GM19467 (cell line): ENCODE results near the gene MRPS27.

Source experiments
- ATAC-seq: cut with Tn5 transposase; IDR thresholded peaks from one replicate; pipeline ENCODE4 v1.9.1; 2021; ENCODE audit warnings: mild to moderate bottlenecking, moderate library complexity; ENCODE audit not compliant: unreplicated experiment

MRPS27 gene

DNA sequence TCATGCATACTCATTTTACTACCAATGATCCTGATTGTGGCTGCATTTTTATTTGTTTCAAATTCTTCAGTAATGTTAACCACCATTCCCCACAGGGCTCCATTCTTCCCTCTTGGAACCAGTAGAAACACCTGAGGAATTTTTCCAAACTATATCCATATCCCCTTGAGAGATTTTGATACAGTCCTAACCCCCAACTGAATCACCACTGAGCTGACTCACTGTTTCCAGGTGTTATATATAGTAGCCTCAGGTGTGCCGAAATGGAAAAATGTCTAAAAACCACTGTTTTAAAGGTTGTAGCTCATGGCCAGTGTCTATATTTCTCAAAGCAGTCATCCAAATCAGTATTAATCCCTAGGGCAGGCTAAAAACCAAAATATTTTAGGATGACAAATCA, 85.2 kb downstream of the MRPS27 start:
- no peak for ATAC-seq

DNA sequence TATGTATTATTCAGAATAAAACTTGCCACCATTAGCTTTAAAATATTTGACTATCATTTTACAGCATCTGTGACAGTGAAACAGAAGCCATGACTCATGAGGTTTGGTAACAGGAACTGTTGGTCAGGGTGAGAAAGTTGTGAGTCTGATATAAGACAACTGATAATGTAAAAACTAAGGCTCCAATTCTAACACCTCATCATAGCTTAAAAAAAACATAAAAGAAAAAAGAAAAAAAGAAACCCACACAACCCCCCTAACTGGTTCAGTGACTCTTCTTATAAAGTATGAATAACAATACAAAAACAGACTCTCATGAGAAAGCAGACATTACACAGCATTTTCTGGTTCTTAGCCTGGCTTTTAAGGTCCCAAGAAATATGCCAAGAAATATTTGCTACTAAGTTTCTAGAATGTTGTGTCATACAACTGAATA, 85.8 kb downstream of the MRPS27 start:
- ATAC-seq, result peak; percentile 73

DNA sequence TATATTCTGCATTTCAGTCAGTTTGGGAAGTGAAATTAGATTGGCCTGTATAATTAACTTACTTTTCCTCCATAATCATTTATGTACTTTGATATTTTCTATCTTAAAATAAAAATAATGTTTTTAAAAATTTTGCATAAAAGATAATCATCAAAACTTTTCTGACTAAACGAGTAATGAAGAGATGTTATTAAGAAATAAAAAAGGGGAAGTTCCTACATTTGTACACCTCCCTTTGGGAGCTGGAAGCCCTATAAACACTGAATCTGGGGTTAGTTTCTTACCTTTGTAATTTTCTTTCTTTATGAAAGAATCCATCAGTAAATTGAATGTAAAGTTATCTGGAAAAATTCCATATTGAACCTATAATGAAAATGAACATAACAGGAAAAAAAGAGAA, 86.2 kb downstream of the MRPS27 start:
- ATAC-seq, result no peak

DNA sequence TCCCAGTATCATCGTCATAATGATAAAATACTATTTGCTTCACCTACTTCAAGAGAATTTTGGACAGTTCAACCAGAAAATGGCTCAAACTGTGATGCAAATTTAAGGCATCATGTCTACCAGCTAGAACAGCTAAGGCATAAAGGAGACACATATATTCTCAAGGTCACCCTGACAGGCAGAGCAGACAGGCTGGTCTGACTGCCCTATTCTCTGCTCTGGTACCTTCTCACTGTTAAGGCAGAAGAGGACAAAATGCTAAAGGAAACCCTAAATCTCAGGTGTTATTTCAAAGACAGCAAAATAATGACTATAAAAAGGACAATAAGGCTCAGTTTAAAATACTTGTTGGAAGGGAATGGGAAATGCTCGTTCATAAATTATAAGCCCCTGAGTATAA, 87.2 kb downstream of the MRPS27 start:
- ATAC-seq, result no peak

DNA sequence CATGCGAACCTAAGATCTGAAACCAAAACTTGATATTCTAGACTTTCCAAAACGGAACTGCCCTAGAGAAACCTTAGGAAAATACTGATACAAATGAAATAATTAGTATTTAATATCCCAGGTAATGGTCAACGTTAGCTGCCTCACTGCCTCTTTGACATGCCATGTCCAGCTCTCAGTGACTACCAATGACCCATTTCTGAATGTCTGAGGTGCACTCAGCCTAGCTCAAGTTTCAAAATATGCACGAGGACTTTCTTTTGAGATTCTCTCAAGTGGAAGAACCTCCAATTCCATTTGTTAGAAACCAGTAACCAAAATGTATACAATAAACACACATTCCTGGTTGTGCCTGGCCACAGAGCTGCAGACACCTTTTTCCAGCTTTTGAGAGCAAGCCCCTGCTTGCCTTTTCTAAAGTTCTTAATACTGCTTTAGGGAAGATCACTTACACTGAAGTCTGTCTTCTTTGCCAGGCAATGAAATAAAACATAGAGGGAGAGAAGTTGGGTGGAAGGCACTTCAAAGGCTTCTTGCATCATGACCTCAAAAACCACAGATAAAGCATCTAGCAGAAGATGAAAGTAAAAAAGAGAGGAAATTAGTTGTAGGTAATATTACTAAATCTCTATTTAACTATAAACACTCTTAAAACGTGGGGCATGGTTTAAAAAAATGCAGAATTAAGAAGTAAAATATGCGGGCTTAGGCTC, 87.9 kb downstream of the MRPS27 start:
- ATAC-seq, result no peak

DNA sequence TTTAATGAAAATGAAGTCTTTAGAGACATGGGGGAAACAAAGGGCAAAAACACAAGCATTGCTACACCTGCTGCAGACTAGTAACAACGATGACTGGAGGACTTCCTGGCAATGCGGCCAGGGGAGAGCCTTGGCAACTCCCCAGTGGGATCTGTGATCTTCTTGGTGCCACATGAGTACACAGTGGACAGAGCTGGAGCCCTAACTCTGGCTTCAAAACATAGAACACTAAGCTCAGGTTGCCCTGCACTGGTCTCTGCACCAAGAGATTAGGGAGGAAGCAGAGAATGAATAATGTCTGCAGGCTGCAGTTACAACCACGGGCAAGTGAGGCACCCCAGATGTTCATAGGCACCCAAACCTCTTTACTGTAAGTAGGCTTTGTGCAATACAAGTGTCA, 91.1 kb downstream of the MRPS27 start:
- no peak for ATAC-seq

DNA sequence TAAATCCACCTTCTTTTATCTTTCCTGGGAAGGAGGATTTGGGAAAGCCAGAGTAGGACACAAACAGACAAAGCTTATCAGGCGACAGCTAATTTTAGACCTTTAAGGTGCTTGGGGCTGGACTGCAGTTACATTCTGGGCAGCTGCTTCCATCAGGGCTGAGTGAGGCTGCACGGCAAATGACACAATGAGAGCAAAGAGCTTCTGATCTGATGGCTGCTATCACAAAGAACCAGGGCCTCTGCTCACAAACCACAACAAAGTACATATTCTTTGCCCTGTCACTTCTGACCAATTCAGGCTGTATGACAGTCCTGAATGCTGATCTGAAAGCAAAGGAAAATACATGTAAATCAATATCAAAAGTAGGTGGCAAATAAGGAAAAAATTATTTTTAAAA, 93.1 kb downstream of the MRPS27 start:
- ATAC-seq, result no peak

DNA sequence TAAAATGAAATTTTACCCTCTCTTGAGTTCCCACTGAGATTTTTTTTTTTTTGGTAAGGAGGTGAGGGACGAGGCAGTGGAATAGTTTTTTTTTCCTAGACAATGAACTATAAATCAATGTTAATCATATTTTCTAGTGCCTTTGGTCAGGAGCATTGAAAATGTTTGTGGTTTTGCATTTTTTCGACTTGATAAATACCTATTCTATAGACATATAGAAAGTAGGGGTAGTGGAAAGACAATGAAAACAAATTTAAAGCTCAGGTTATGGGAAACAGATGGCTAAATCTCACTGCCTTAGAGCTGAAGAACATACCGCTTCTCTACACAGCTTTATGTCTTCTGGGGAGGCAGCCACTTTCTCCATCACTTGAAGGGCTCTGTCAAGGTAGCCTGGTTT, 94.3 kb downstream of the MRPS27 start:
- no peak for ATAC-seq

DNA sequence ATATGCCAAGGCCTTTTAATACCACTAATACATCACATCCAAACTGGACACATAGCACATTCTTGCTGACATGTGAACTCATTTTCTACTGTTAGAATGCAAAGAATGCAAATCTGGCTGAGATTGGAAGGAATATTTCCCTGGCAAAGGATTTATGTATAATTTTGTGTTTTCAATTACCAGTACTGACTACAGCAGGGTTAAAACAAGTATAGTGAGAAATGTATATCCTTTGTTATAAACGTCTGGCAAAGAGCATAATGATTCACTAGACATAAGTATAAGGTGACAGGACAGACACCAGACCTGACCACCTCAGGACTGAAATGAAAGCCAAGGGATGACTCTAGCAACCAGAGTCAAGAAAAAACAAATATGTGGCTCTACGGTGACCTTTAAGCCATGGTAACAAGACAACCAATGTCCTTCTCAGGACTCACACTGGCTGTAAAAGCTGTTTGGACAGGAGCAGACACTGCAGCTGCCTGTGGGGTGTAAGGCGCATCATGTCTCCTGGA, 95.0 kb downstream of the MRPS27 start:
- ATAC-seq, result no peak

DNA sequence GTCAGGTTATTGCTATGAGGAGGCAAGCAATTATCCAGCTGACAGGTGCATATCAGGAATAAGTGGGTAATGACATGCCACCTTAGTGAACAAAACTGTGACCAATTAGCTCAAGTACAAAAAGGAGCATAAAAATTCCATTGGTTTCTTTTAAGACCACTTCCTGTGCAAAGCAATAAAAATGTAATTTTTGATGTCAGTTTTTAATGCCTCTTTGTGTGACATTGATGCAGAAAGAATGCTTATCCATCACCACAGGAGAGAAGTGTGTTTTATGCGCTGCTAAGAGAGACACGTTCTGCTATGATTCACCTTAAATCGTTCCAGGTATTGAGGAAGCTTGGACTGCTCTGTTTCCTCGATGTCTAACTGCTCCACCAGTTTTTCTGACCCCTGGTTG, 96.7 kb downstream of the MRPS27 start:
- ATAC-seq, result no peak

DNA sequence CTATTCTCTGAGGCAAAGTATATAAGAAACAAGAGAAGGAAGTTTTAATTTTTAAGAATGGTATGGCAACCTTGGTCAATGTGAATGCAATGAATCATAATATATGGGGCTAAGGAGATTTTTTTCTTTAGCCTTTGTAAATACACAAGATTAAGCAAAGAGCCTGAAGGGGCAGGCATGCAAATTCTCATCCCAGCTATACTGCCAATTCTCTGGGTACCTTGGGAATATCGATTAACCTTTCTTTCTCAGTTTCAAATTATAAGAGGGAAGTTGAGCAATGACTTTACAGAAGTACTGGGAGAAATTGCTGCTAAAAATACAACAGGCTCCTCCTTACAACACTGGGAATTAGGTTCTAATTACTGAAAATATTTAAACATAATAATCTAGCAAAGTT, 97.5 kb downstream of the MRPS27 start:
- ATAC-seq, result no peak

DNA sequence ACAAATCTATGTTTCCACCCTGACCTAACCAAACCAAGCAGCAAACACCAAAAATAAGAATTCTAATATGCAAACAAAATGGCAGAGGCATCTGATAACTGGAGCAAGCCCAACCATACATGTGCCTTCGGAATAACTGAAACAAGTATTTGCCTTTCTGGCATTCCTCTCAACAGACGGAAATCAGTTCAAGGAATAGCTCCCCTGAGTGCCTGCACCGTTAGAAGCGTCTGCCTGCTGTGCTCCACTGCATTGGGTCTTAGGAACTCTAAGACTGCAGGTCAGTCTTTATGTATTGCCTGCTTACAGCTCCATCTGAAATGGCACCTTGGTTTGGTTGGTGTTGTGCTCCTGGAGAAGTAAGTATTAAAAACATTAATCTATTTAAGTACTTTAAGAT, 98.5 kb downstream of the MRPS27 start:
- ATAC-seq, result no peak

DNA sequence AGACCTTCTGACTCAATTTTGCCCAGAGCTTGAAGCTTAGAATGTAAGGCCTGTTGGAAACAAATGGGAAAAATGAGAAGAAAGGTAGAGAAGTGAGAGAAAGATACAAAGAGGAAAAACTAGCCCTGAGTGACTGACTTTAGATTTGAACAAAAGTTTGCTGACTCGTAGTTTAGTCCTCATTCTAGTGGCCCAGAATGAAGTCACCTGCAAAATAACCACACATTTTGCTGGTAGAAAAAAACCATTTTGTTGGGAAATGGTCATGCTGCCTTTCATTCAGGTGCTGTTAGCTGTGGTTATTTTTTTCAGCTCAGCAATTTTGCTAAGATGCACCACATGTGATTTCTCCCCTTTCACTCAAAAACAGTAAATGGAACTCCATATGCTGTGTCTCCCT, 98.9 kb downstream of the MRPS27 start:
- no peak for ATAC-seq

DNA sequence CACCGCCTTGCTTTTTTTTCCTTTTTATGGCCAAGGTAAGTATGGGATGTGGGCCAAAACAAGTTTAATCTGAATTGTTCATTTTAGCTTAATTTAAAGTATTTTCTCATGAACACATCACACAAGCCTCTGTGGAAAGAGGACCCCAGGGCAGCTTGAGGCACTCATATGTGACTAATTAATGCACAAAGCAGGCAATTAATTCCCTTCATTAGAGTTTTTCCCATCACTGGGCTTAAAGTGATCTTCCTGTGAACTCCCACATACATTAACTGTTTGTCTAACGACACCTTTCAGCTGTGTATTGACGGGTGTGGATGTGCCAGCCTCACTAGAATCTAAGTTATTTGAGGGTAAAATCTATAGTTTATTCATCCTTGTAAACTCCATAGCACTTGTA, 103.3 kb downstream of the MRPS27 start:
- ATAC-seq, result no peak

DNA sequence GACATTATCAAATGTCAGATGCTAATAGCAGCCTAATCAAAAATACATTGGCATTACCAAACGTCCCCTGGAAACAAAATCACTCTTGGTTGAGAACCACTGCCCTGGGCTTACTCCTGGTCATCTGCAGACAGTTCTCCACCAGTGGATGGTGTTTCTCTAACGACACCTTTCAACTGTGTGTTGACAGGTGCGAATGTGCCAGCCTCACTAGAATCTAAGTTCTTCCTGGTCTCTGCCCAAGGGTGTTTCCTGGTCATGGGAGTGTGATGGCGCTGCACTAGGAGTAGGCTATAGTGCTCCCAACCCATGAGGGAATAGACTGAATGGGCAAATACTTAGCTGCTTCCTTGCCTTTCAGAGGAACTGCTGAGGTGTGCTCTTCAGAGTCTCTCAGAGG, 105.9 kb downstream of the MRPS27 start:
- no peak for ATAC-seq

DNA sequence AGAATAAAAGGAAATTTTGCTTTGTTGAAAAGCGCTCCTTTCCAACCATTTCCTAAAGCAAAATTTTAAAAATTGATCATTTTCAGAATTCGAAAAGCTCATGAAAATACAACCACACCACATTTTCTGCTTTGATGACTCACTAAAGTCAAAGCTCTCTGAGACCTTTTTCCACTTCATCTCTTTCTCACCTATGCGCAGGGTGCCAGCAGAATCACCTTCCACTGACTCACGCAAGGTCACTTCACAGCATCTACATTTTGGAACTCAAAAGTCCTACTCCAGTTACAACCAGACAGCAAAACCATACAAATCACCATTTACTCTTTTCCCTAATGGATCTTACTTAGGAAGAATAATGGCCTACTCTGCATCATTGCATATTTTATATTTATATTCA, 106.6 kb downstream of the MRPS27 start:
- ATAC-seq, result no peak

DNA sequence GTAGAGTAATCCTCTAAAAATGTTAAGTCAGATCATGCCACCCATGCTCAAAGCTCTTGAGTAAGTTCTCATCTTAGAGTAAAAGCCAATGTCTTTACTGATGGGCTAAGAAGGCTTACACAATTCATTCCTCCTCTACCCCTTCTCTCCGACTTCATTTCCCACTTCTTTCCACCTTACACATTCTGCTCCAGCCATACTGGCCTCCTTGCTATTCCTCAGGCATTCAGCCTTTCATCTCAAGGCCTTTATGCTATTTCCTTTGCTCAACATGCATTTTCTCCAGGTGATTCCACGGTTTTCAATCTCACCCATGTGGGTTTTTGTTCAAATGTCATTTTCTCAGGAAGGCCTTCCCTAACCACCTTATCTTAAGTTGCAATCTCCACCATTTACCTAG, 107.9 kb downstream of the MRPS27 start:
- no peak for ATAC-seq

DNA sequence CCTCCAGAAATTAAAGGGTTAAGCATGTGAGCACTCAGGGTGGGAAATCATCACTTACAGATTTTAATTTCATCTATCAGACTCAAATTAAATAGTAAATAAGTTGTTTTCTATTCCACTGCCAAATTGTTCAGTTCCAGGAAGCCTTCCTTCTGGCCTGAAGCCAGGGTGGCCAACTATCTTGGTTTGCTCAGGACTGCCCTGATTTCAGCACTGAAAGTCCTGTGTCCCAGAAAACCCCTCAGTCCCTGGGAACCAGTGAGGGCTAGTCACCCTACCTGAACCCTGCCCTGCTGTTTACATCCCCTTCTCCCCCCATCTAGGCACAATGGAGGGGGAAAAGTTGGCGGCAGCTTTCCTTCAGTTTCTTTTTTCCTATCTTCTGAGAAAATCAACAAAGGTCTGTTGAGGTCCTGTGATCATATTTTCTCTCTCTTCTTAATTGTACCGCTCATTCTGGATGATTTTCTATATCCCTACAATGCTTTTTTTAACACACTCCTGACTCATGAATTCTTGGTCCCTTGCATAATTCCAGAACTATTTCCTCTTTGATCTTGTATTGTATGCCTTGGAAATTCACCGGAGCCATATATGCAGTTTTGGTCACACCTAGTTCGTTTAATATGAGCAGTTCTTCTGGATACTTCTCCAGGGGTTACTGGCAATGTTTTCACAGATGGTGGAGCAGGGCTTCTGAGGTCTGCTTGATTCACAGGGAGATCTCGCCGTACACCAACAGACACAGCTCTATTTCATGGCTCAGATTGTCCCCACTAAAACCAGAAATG, 109.0 kb downstream of the MRPS27 start:
- no peak for ATAC-seq

DNA sequence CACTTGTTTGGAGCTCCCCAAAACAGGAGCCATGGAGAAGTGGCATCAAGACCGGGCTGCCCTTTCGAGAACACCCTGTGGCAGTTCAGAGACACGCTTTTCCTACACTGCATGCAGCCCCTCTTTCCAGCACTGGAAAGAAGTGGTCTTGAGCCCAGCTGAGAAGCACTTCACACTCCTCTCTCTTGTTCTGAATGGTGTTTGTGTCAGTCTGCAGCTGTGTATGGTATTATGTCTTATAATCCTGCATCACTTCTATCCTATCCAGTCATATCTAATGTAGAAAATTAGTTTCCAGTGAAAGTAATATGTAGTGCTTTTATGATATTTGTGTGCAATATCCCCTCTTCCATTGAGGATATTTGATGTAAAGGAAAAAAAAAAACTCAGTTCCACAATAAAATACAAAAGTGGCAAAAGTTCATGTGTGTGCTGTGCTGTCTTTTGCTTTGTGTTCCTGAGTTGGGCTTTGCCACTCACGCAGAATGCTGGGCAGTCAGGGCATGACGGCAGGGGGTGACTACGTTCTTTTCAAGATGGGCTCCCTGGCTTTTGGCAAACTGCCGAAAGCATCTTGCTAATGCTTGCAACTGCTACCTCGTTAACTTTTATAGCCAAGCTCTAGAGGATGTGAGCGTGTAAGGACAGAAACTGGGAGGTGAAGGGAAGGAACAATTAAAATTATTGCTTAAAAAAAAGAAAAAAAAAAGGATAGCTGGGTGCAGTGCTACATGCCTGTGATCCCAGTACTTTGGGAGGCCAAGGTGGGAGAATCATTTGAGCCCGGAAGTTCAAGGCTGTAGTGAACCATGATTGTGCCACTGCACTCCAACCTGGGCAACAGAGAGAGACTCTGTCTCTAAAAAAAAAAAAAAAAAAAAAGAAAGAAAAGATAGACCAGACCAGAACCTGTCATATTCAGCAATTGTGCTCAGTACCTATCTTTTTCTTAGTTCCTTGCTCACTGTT, 110.6 kb downstream of the MRPS27 start:
- no peak for ATAC-seq

DNA sequence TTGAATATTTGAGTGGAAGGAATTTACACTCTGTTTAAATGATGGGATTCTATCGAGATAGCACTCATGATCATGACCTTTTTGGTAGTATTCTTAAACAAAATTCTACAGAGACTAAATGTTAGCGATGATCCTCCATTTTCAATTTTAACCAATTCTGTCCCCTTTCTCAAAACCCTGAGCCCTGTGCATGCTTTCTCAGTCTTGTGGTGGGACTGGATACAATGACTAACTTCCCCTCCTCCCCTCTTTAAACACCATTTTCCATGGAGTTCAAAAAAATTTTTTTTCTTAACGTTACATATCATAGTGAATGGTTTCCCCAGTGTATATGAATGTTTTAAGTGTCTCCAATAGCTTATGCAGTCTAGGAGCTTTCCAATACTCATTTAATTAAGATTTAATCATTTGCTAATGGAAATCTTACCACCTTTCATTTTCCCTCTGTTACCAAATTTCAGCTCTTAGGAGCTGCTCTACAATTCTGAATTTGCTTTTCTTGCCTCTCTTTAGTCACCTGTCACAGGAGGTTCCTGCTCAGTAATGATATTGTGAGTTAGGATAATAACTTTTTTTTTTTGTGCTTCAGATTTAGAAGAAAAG, 111.6 kb downstream of the MRPS27 start:
- no peak for ATAC-seq

DNA sequence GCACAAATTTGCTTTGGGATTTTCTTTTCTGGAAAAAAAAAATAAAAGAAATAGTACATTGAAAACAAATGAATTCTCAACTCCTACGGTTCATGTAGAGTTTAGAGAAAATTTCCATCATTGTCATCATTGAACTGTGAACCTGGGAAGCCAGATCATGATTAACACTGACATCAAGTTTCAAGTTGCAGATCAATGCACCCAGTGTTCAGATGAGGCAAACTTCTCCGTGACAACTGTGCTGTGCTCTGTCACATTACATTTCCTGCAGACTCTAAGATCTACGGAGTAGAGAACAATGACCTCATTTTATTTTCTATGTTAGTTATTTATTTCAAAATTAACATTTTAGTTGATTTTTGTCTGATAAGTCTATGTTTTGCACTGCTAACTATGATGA, 113.0 kb downstream of the MRPS27 start:
- ATAC-seq, result no peak
